ENCODE measurements around the gene SEMA3F.

SEMA3F gene

DNA sequence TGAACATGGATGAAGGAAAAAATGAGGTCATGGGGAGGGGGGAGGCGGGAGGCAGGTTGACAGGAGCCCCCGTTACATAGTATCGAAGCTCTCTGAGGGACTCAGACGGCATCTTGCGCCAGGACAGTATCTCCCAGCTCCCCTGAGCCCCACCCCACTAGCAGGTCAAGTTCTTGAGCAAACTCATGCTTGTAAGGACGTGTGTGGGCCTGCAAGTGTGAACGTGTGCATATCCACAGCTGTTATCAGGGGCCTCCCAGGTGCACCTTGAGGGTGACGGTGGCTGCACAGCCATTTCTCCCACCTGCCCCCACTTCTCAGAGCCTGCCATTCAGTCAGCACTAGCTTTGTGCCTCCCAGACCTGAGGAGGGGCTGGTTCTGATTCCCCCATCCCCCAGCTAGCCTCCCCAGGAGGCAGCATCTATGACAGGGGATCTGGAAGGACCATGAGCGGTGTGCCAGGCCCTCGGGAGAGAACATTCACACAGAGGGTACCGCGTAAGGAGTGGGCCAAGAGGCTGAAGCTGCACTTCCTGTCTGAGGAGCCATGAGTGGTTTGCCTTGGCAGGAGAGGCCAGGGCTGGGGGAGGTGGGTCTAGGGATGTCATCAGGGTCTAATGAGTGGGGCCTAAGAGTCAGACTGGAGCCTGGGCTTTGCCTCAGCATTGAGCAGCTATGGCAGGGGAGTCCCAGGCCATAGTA, 2.9 kb downstream of the SEMA3F start:
- Mint-ChIP-seq H3K27me3 (peaks cover 34% of the 10 kb centered on the region), H3K27ac (no peak overlapping the region), H3K4me3 (no peak overlapping the region), H3K36me3 (ENCODE audit: low read depth) (no peaks in the 10 kb centered on the region), H3K9me3 (no peaks in the 10 kb centered on the region), H3K4me1 (peaks cover 10% of the 10 kb centered on the region)
- no peak for DNase-seq
- ATAC-seq: no peak

DNA sequence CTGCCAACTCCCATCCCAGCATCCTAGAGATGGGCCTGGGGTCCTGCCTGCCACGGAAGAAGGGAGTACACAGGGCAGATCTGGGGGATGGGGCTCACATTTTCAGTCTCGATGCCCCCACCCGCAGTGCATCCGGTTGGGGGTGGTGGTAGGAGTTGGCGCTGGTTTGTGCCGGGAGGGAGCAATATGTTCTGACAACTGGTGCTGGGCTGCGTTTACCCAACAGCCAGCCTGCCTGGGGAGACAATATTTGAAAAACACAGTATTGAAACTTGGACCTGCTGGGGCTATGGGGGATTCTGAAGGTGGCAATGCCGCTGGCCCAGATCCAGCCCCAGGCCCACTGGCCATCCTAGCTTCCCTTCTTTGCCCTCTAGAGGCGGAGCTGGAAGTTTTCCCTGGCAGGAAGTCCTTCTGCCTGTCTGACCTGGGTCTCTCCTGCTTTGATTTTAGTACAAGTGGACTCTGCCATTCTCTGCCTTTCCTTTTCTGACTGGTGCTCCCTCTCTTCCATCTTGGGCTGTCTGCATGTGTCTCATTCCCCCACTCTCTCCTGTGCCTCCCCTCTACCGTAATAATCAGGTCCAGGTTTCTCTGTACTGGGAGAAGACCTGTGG, 3.5 kb downstream of the SEMA3F start:
- DNase-seq (no peak), ATAC-seq (no peak)
- H3K4me3 Mint-ChIP-seq: no peak overlapping the region
- H3K9me3 Mint-ChIP-seq: no peaks in the 10 kb centered on the region
- H3K27ac Mint-ChIP-seq: no peak overlapping the region
- no peaks in the 10 kb centered on the region for H3K36me3 Mint-ChIP-seq (ENCODE audit: low read depth)
- H3K27me3 Mint-ChIP-seq: peaks cover 28% of the 10 kb centered on the region
- peaks cover 10% of the 10 kb centered on the region for H3K4me1 Mint-ChIP-seq

DNA sequence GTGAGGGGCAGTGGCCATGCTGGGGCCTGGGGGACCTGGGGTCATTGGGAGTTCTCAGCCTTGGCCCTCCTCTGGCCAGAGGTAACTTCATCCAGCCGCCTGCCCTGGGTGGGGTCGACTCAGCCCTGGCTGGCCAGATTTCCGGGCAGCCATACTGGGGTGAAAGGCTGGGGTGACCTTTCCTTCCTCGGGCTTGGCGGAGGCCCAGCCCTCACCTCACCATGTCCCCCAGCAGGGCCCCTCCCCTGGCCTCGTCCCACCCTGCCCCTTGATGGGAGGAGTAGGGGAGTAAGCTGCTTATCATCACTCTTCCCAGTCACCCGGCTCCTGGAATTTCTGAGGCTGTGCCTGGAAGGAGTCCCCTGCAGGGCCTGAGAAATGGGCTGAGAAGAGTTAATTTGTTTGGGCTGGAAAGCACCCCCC, 5.4 kb downstream of the SEMA3F start:
- ATAC-seq (no peak), DNase-seq (no peak)
- Mint-ChIP-seq H3K4me3 (no peak overlapping the region), H3K4me1 (peaks cover 7% of the 10 kb centered on the region), H3K27me3 (peaks cover 20% of the 10 kb centered on the region), H3K36me3 (ENCODE audit: low read depth) (no peaks in the 10 kb centered on the region), H3K27ac (no peak overlapping the region), H3K9me3 (no peaks in the 10 kb centered on the region)

DNA sequence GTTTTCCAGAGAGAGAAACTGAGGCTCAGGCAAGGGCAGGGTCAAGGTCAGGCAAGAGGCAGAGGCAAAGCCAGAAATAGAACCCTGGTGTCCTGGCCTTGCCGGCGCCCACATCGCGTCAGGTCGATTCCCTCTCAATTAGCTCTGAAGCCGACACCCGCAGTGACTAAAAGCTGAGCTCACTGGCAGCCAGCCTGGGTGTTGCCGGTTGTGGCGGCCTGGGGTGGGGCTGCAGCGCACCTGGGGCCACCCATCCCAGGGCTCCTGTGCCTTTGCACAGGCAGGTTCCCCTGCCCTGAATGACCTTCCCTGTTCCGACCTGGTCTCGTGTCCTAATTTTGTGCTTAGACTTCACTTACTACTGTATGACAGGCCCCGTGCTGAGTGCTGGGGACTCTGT, 6.2 kb downstream of the SEMA3F start:
- H3K4me1 Mint-ChIP-seq: no peaks in the 10 kb centered on the region
- no peaks in the 10 kb centered on the region for H3K9me3 Mint-ChIP-seq
- ATAC-seq (no peak), DNase-seq (no peak)
- H3K27me3 Mint-ChIP-seq: peaks cover 13% of the 10 kb centered on the region
- no peak overlapping the region for H3K27ac Mint-ChIP-seq
- H3K36me3 Mint-ChIP-seq (ENCODE audit: low read depth): no peaks in the 10 kb centered on the region
- H3K4me3 Mint-ChIP-seq: no peak overlapping the region

DNA sequence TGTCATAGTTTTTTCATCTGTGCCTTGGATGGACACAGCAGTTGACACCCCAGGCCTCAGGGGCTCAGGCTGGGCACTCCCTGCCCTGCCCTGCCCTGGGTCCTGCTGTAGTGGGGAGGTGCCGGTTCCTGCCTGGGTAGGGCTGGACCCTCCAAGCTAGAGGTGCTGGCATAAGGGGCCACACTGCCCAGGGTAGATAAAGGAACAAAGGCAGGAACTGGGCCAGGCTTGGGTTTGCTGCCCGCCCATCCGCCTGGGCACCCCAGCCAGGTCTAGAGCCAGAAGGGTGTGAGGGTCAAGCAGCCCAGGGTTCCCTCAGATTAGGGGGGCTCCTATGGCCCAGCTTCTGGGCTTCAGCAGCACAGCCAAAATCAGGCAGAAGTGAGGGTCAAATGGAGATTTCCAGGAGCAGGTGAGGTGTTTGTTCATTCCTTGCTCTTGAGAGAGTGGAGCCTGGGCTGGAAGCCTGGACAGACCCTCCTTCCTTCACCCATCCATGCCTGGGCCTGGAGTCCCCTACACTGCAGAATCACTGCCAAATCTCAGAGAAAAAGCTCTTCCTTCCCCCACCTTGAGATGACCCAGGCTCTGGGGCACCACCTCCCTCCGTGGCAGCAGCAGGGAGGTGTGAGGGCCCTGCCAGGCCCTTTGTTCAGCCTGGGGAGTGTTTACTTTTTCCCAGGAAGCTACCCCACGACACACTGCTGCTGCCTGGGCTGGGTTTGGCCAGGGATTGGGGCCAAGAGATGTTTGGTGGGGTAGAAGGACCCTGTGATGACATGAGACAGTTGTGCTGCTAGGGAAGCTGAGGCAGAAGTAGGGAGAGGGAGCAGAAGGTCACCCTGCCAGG, 7.1 kb downstream of the SEMA3F start:
- no peaks in the 10 kb centered on the region for H3K9me3 Mint-ChIP-seq
- no peaks in the 10 kb centered on the region for H3K4me1 Mint-ChIP-seq
- H3K27ac Mint-ChIP-seq: no peak overlapping the region
- H3K4me3 Mint-ChIP-seq: no peak overlapping the region
- DNase-seq: no peak
- no peak for ATAC-seq
- H3K27me3 Mint-ChIP-seq: peaks cover 5% of the 10 kb centered on the region
- no peaks in the 10 kb centered on the region for H3K36me3 Mint-ChIP-seq (ENCODE audit: low read depth)

DNA sequence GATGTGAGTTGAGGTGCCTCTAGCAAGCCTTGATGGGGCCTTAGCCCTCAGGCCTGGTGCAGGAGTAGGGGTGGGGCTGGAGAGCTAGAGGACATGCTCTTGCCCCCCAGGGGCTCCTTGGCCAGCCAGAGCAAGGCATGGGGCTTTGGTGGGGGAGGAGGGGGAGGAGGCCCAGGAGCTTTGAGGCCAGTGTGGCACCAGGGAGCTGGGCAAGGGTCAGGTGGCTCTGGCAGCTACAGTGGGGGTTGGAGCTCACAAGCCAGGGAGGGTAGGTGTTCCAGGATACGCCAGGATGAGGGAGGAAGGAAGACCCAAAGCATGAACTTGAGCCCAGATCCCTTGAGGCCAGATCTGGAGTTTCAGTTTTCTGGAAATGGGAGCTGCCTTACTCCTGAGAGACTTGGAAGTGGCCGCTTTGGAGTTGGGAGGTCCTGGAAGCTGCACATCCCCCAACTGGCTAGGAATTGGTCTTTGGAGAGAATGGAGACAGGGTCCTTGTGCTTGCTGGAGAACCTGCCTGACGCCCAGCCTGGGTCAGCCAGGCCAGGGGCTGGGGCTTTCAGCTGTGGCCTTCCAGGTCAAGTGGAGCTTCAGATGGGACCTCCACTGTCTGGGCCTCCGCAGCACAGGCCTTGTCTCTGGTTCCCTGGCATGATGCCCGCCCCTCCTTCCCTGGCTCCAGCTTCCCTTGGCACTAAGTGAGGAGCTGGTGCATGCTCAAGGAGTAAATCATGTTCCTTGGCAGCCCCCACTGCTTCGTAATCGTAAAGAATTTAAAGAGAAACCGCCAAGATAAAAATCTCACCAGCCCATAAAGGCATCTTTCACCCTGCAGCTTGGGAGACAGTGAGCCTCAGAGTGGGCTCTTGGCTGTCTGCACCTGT, 8.7 kb downstream of the SEMA3F start:
- no peaks in the 10 kb centered on the region for H3K4me1 Mint-ChIP-seq
- H3K27me3 Mint-ChIP-seq: no peaks in the 10 kb centered on the region
- H3K9me3 Mint-ChIP-seq: no peaks in the 10 kb centered on the region
- H3K36me3 Mint-ChIP-seq (ENCODE audit: low read depth): no peaks in the 10 kb centered on the region
- no peak for ATAC-seq
- no peak for DNase-seq
- no peak overlapping the region for H3K27ac Mint-ChIP-seq
- H3K4me3 Mint-ChIP-seq: no peak overlapping the region

DNA sequence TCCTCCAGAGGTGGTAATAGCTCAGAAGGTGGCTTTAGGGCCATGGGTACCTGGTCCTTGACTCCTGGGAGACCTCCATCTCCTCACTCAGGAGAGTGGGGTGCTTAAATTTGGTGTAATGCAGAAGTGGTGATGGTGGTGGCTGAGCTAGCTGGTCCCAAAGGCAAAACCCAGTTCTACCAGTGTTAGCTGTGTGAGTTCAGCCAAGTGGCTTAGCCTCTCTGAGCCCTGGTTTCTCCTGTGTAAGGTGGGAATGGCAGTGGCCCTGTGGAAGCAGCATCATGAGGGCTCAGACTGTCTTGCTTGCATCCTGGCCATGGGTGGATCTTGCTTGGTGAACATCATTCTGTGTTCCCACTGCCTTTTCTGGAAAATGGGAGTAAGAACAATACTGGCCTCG, 9.4 kb downstream of the SEMA3F start:
- H3K4me1 Mint-ChIP-seq: no peaks in the 10 kb centered on the region
- H3K27me3 Mint-ChIP-seq: no peaks in the 10 kb centered on the region
- no peaks in the 10 kb centered on the region for H3K9me3 Mint-ChIP-seq
- ATAC-seq (no peak), DNase-seq (no peak)
- no peak overlapping the region for H3K27ac Mint-ChIP-seq
- H3K36me3 Mint-ChIP-seq (ENCODE audit: low read depth): no peaks in the 10 kb centered on the region
- no peak overlapping the region for H3K4me3 Mint-ChIP-seq

DNA sequence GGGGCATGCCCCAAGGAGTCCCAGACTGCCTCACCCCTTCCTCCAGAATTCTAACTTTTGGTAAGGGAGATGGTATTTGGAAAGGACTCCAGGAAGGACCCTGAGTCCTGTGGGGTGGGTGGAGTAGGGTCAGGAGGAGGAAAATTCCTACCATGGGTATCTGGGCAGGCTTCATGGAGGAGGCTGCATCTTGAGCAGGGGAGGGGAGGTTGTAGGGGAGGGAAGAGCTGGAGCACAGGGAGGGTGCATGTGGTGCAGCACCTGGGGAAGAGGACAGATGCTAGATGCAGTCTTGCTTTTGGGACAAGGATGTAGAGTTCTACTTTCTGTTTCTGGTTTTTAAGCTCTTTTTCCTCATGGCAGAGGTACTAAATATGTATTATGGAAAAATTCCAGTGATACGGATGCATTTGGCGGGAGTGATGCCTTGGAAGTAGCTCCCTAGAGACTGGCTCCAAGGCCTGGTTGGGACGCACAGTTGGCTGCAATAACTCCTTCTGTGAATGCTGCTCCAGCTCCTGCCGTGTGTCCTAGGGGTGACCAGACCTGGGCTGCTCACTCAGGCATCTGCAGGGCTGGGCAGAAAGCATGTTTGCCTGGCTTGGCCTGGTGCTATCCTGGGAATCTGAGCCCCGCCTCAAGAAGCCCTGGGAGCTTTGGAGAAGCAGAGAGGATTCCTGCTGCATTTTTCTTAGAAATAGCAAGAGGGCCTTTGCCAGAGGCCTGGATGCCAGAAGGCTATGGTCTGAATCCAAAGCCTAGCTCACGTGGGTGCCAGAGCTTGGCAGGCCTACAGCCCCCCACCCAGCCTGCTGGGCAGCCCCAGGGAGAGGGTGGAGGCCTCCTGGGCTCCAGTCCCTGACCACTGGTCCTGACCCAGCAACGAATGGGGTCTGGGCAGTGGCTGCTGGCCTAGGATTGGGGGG, 10.1 kb downstream of the SEMA3F start:
- ATAC-seq (no peak), DNase-seq (no peak)
- Mint-ChIP-seq H3K36me3 (ENCODE audit: low read depth) (no peaks in the 10 kb centered on the region), H3K9me3 (no peaks in the 10 kb centered on the region), H3K27me3 (no peaks in the 10 kb centered on the region), H3K4me3 (no peak overlapping the region), H3K4me1 (no peaks in the 10 kb centered on the region), H3K27ac (no peak overlapping the region)

DNA sequence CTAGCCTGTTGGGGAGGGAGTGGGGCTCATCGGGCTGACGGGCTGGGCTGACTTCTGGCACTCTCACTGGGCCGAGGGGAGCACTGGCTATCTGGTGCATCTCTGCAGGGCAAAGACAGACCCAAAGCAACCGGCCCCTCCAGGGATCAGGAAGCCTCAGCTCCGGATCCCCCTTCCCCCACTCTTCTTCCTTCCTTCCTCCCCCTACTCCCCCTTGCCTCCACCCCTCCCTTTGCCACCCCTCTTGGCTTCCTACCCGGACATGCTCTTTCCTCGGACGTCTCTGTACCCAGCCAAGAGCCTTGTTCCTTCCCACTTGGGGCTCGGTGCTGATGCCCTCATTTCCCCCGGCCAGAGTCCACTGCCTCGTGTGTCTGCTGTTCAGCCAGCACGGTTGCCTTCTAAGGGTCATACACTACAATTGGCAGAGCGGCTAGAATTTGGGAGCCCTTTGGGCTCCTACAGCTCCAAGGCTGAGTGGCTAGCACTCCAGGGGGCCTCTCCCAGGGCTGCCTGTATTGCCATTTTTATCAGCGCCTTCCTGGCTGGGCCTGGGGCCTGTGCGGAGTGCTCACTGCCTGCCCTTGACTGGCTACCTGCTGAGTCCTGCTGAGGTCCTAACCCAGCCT, 10.9 kb downstream of the SEMA3F start:
- Mint-ChIP-seq H3K36me3 (ENCODE audit: low read depth) (no peaks in the 10 kb centered on the region), H3K4me3 (no peak overlapping the region), H3K4me1 (no peaks in the 10 kb centered on the region), H3K27ac (no peak overlapping the region), H3K9me3 (no peaks in the 10 kb centered on the region), H3K27me3 (no peaks in the 10 kb centered on the region)
- ATAC-seq: no peak
- no peak for DNase-seq

DNA sequence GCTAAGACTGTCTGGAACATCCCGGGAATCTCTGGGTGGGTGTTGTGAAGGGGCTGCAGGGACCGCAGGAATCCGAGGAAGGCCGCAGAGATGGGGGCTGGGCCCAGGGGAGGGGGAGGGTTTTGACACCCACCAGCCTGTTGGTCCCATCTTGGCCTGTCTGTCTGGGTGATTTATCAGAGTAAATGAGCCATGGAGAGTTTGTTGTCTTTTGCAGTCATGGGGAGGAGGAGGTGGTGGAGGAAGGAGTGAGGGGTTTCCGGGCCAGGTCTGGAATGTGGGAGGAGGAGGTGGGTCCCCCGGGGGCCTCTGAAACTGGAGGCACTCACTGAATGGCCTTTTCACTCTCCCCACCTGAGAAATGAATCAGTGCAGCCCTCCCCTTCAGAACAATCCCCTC, 11.5 kb downstream of the SEMA3F start:
- Mint-ChIP-seq H3K36me3 (ENCODE audit: low read depth) (no peaks in the 10 kb centered on the region), H3K4me1 (no peaks in the 10 kb centered on the region), H3K27me3 (no peaks in the 10 kb centered on the region), H3K4me3 (no peak overlapping the region), H3K27ac (no peak overlapping the region), H3K9me3 (no peaks in the 10 kb centered on the region)
- ATAC-seq (no peak), DNase-seq (no peak)

DNA sequence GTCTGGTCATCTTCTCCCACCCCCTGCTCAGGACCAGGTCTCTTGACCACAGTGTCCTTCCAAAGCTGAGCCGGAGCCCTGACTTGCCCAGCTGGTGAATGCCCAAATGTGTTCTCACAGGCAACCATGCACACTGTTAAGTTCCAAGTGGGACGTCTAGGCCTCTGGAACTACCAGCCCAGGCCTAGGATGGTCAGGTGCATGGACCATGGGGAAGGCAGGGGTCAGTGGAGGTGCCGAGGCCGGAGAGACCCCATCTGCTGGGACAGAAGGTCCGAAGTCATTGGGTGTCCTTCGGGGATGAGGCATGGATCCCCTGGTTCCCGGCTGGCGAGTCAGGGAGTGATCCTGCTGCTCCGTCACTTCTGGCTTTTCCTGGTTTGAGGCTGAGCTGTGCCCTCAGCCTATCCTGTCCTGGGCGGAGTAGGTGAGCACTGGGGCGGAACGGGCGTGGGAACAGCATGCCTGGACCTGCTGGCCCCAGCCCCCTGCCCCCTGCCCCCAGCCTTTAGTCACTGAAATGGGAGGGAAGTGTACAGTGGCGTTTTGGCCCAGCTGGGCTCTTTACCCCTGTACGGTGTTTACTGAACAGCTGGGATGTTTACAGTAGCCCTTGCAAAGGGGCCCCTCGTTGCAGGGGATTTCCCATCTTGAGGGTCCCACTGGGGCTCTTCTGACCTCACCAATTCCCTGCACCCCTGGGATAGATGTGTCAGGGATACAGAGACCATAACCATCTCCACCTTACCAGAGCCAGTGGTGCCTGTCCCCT, 12.1 kb downstream of the SEMA3F start:
- DNase-seq (no peak), ATAC-seq (no peak)
- no peaks in the 10 kb centered on the region for H3K27me3 Mint-ChIP-seq
- H3K27ac Mint-ChIP-seq: no peak overlapping the region
- H3K4me3 Mint-ChIP-seq: no peak overlapping the region
- no peaks in the 10 kb centered on the region for H3K4me1 Mint-ChIP-seq
- no peaks in the 10 kb centered on the region for H3K36me3 Mint-ChIP-seq (ENCODE audit: low read depth)
- no peaks in the 10 kb centered on the region for H3K9me3 Mint-ChIP-seq

DNA sequence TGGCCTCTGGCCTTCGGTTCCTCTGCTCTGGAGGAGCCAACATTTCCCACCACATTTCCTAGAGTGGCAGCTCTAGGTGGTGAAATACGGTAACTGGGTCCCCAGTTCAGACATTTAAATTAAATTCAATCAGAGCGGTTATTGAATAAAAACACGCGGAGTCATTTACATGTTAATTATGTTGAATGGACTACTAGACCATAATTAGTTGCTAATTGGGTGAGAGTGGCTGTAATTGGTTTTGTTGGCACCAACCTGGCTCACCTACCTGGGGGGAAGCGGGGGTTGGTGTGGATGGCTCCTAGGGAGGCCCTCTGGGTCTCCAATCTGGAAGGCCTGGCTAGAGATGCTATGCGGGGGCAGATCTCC, 12.7 kb downstream of the SEMA3F start:
- Mint-ChIP-seq H3K9me3 (no peaks in the 10 kb centered on the region), H3K4me3 (no peak overlapping the region), H3K36me3 (ENCODE audit: low read depth) (no peaks in the 10 kb centered on the region), H3K27me3 (no peaks in the 10 kb centered on the region), H3K27ac (no peak overlapping the region), H3K4me1 (no peaks in the 10 kb centered on the region)
- ATAC-seq: no peak
- no peak for DNase-seq

DNA sequence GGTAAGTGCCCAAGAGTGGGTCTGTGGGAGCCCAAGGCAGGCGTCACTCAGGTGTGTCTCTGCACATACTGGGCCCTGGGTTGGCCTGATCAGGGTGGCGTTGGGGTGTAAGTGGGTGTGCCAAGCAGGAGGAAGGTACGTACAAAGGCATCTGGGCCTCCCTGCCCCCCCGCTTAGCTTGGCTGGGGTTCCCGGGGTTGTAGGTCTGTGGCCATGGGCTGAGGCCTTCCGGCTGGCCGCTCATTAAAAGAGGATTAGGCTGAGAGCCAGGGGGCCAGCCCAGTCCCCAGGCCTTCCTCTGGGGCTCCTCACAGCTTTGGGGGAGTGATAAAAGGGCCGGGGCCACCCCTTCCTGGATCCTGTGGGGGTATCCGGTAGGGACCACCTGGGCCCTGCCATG, 13.3 kb downstream of the SEMA3F start:
- H3K4me1 Mint-ChIP-seq: no peaks in the 10 kb centered on the region
- no peak overlapping the region for H3K4me3 Mint-ChIP-seq
- DNase-seq (no peak), ATAC-seq (no peak)
- H3K27me3 Mint-ChIP-seq: no peaks in the 10 kb centered on the region
- no peaks in the 10 kb centered on the region for H3K9me3 Mint-ChIP-seq
- no peaks in the 10 kb centered on the region for H3K36me3 Mint-ChIP-seq (ENCODE audit: low read depth)
- H3K27ac Mint-ChIP-seq: no peak overlapping the region

All from activated naive CD8-positive, alpha-beta T cell treated with anti-CD3 and anti-CD28 coated beads, Interleukin-2, amount 50 U/mL, for 24 hours (primary cell).